Endothelial cell of umbilical vein (primary cell): ENCODE data around the gene BCL7C. TPM values are rescaled to one million over a fixed set of nuclear protein-coding genes. Genes with fewer than 3 reads are reported as not detected.

Experiments
- BruUV-seq: library from RNA; stranded (reverse); fragments of 400-500 nt; replicated peaks from 2 replicates; lab custom pipeline; 2021; lab: Mats Ljungman, UMichigan
- CTCF ChIA-PET: fragments of 300-600, 350-600 bp; sonication (Branson Sonifier 250); formaldehyde crosslinking; loops from one replicate; lab custom pipeline; 2021; ENCODE audit warnings: antibody characterized with exemption, inconsistent platforms; lab: Charles Lee
- POLR2A ChIA-PET: fragments of 300-600, 350-600 bp; sonication (Branson Sonifier 250); formaldehyde crosslinking; loops from one replicate; lab custom pipeline; 2021; ENCODE audit warnings: antibody characterized with exemption, inconsistent platforms; lab: Charles Lee
- DNase-seq: peaks from one replicate; pipeline ENCODE4 v3.0.0-alpha.2; 2011; ENCODE audit warnings: low read depth, low spot score
- FAIRE-seq: peaks from 2 replicates; lab custom pipeline; 2011; peaks lifted over from hg19 to GRCh38; lab: Jason Lieb, UNC
- H2AFZ ChIP-seq: 2 replicates; pipeline ENCODE4 v1.6.0; 2012; ENCODE audit warnings: low read depth, low read length, control low read depth, inconsistent platforms
- H3K27ac ChIP-seq: 2 replicates; pipeline ENCODE4 v1.5.1; 2011; ENCODE audit warnings: low read depth, mild to moderate bottlenecking, control low read depth, low read length, moderate library complexity; ENCODE audit not compliant: insufficient read depth
- H3K27me3 ChIP-seq, 2 experiments: 2 replicates each; pipeline versions ENCODE4 v1.6.0 to v1.6.1; 2011; ENCODE audit warnings: low read length in 2 of 2, mixed read lengths in 1 of 2; ENCODE audit not compliant: control insufficient read depth in 2 of 2, insufficient read depth in 2 of 2
- H3K36me3 ChIP-seq, 2 experiments: 2 replicates in 1 of 2; 3 replicates in 1 of 2; pipeline ENCODE4 v1.5.1; 2011; ENCODE audit warnings: low read length in 2 of 2, mild to moderate bottlenecking in 1 of 2, moderate library complexity in 1 of 2; ENCODE audit not compliant: control insufficient read depth in 2 of 2, insufficient read depth in 2 of 2; ENCODE audit errors: extremely low read depth in 1 of 2
- H3K4me1 ChIP-seq: 3 replicates; pipeline ENCODE4 v1.5.1; 2011; ENCODE audit warnings: mild to moderate bottlenecking, low read length; ENCODE audit not compliant: control insufficient read depth, insufficient read depth; ENCODE audit errors: extremely low read depth
- H3K4me2 ChIP-seq: 2 replicates; pipeline ENCODE4 v1.6.1; 2011; ENCODE audit warnings: low read length, control low read depth, mixed read lengths; ENCODE audit not compliant: insufficient read depth
- H3K4me3 ChIP-seq, 3 experiments: fragments of 200-600 bp in 1 of 3; sonication (generic), shearing (Covaris generic) in 1 of 3; replicated peaks in 1 of 3; 2 replicates each; pipeline ENCODE4 v1.5.1; 2011 to 2016; ENCODE audit warnings: control low read depth in 3 of 3, low read length in 3 of 3, mild to moderate bottlenecking in 2 of 3, inconsistent platforms in 1 of 3, low read depth in 1 of 3, moderate library complexity in 1 of 3; ENCODE audit not compliant: insufficient read depth in 1 of 3
- H3K79me2 ChIP-seq: 2 replicates; pipeline ENCODE4 v1.6.0; 2012; ENCODE audit warnings: low read length, inconsistent platforms; ENCODE audit not compliant: control insufficient read depth, insufficient read depth
- H3K9ac ChIP-seq: replicated peaks from 2 replicates; pipeline ENCODE3; 2011; ENCODE audit warnings: low read length, control low read depth; ENCODE audit not compliant: insufficient read depth; ENCODE audit errors: extremely low read depth
- H3K9me1 ChIP-seq: replicated peaks from 3 replicates; pipeline ENCODE4 v1.6.0; 2011; ENCODE audit warnings: mild to moderate bottlenecking, low read length; ENCODE audit not compliant: control insufficient read depth, insufficient read depth; ENCODE audit errors: extremely low read depth
- H3K9me3 ChIP-seq: replicated peaks from 2 replicates; pipeline ENCODE4 v1.5.1; 2012; ENCODE audit warnings: low read length, inconsistent platforms; ENCODE audit not compliant: control insufficient read depth, insufficient read depth
- H4K20me1 ChIP-seq: replicated peaks from 2 replicates; pipeline ENCODE3; 2011; ENCODE audit warnings: mild to moderate bottlenecking, low read length; ENCODE audit not compliant: control insufficient read depth, insufficient read depth; ENCODE audit errors: extremely low read depth
- EZH2 ChIP-seq: IDR thresholded peaks from 2 replicates; pipeline ENCODE4 v1.6.1; 2012; ENCODE audit warnings: borderline replicate concordance, low read depth, mild to moderate bottlenecking, moderate library complexity, low read length, inconsistent platforms; ENCODE audit not compliant: severe bottlenecking
- FOS ChIP-seq: IDR thresholded peaks from 2 replicates; pipeline ENCODE4 v1.6.1; 2011; ENCODE audit warnings: mild to moderate bottlenecking, low read length, moderate library complexity, borderline replicate concordance; ENCODE audit not compliant: insufficient read depth
- GATA2 ChIP-seq: IDR thresholded peaks from 2 replicates; pipeline ENCODE4 v1.7.0; 2011; ENCODE audit warnings: low read depth, mild to moderate bottlenecking, moderate library complexity, mixed read lengths, low read length; ENCODE audit not compliant: insufficient read length, insufficient read depth
- MYC ChIP-seq: IDR thresholded peaks from one replicate; pipeline ENCODE4 v1.6.1; 2011; ENCODE audit warnings: mild to moderate bottlenecking, low read depth, low read length
- POLR2AphosphoS5 ChIP-seq: IDR thresholded peaks from 2 replicates; pipeline ENCODE4 v1.6.1; 2012; ENCODE audit warnings: low read depth, mild to moderate bottlenecking, control low read depth, low read length, moderate library complexity; ENCODE audit not compliant: insufficient read depth
- dilution Hi-C: fragments of 300-500 bp; cut with MboI; formaldehyde crosslinking; loops from one replicate; pipeline ENCODE4 v1.15.0; 2019; ENCODE audit warnings: low sequenced_read_pairs; ENCODE audit not compliant: extremely low pct_ligation_motif_present
- intact Hi-C: fragments of 100-400 bp; cut with micrococcal nuclease; formaldehyde crosslinking; loops from one replicate; pipeline ENCODE4 v1.10.0; 2022
- polyA plus RNA-seq, 4 experiments: library from polyadenylated mRNA; depleted of rRNA in 3 of 4; stranded (reverse) in 3 of 4; unstranded in 1 of 4; fragments of >200 nt; gene quantifications; 2 replicates each; pipeline versions ENCODE4 v1.2.1 to v1.2.3, GENCODE V29; 2011 to 2012; ENCODE audit warnings: missing spikeins in 1 of 4
- total RNA-seq: library from RNA; stranded (reverse); gene quantifications from 2 replicates; pipeline ENCODE4 v1.2.3, GENCODE V29; 2021
- TF ChIP-seq, protein P1 (sequence below): IDR thresholded peaks from 2 replicates; pipeline ENCODE4 v1.6.1; 2011; ENCODE audit not compliant: insufficient read depth, insufficient read length
- TF ChIP-seq, protein P2 (sequence below), 2 donors: IDR thresholded peaks; 1 replicate in 1 of 2; 2 replicates in 1 of 2; pipeline ENCODE4 v1.5.1; 2011; ENCODE audit warnings: low read length in 2 of 2, mild to moderate bottlenecking in 2 of 2, moderate library complexity in 2 of 2, control low read depth in 1 of 2, inconsistent platforms in 1 of 2, low read depth in 1 of 2; ENCODE audit not compliant: insufficient read depth in 1 of 2; ENCODE audit errors: extremely low read depth in 1 of 2

Gene BCL7C
- total and polyA plus RNA-seq, 2 donors (not counting 3 experiments of a cell fraction or from before 2014, with no cell fraction given), result 30.2 to 38.3 TPM

DNA sequence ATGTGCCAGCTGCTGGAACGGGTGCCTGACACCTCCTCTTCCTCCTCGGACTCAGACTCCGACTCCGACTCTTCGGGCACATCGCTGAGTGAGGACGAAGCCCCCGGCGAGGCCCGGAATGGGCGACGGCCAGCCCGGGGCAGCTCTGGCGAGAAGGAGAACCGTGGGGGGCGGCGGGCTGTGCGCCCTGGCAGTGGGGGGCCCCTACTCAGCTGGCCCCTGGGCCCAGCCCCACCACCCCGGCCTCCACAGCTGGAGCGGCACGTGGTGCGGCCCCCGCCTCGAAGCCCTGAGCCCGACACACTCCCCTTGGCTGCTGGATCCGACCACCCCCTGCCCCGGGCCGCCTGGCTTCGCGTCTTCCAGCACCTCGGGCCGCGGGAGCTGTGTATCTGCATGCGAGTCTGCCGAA is 36.3 kb upstream of the BCL7C start:
- no peaks in the 10 kb centered on the region for H3K4me1 ChIP-seq
- no peaks in the 10 kb centered on the region for H3K79me2 ChIP-seq
- H4K20me1 ChIP-seq, result no peaks in the 10 kb centered on the region
- H3K4me3 ChIP-seq, result no peak overlapping the region
- H2AFZ ChIP-seq, result no peak overlapping the region
- FAIRE-seq, result no peak
- no peak for DNase-seq
- H3K9me3 ChIP-seq, result no peaks in the 10 kb centered on the region
- peaks cover 4 to 31% of the 10 kb centered on the region in 2 experiments for H3K36me3 ChIP-seq
- dilution Hi-C loops (no loop called here), intact Hi-C loops (no loop called here)
- no peak overlapping the region for H3K27ac ChIP-seq
- ChIA-PET CTCF (interaction anchor here (0.8 to 0.9 kb wide), 2 partner anchors 12 to 85 kb away, joined by 3 to 5 read pairs; no protein-coding TSS in a partner anchor), POLR2A (no interaction called here)
- no peaks in the 10 kb centered on the region for H3K27me3 ChIP-seq
- H3K4me2 ChIP-seq, result no peak overlapping the region
- H3K9ac ChIP-seq, result no peak overlapping the region
- TF ChIP-seq EZH2, result no peak
- TF ChIP-seq POLR2AphosphoS5, result no peak
- TF ChIP-seq FOS, result no peak
- no peak for TF ChIP-seq MYC
- TF ChIP-seq, protein P1, sequence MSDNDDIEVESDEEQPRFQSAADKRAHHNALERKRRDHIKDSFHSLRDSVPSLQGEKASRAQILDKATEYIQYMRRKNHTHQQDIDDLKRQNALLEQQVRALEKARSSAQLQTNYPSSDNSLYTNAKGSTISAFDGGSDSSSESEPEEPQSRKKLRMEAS, result no peak
- TF ChIP-seq, protein P2, sequence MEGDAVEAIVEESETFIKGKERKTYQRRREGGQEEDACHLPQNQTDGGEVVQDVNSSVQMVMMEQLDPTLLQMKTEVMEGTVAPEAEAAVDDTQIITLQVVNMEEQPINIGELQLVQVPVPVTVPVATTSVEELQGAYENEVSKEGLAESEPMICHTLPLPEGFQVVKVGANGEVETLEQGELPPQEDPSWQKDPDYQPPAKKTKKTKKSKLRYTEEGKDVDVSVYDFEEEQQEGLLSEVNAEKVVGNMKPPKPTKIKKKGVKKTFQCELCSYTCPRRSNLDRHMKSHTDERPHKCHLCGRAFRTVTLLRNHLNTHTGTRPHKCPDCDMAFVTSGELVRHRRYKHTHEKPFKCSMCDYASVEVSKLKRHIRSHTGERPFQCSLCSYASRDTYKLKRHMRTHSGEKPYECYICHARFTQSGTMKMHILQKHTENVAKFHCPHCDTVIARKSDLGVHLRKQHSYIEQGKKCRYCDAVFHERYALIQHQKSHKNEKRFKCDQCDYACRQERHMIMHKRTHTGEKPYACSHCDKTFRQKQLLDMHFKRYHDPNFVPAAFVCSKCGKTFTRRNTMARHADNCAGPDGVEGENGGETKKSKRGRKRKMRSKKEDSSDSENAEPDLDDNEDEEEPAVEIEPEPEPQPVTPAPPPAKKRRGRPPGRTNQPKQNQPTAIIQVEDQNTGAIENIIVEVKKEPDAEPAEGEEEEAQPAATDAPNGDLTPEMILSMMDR (IDR thresholded peaks at IDR 0.05; ENCODE audit: extremely low read depth in 1 of 2, insufficient read depth in 1 of 2, low read depth in 1 of 2, low read length in 2 of 2), result no peak
- no peak for TF ChIP-seq GATA2
- H3K9me1 ChIP-seq, result no peaks in the 10 kb centered on the region
- BruUV-seq, result no TSS peak
